ENCODE data around the gene F8. TPM values are rescaled to one million over a fixed set of nuclear protein-coding genes. Genes with fewer than 3 reads are reported as not detected.

Gene F8
- polyA plus RNA-seq, 3 donors, result 14.8 to 18.6 (median 18.2) TPM

DNA sequence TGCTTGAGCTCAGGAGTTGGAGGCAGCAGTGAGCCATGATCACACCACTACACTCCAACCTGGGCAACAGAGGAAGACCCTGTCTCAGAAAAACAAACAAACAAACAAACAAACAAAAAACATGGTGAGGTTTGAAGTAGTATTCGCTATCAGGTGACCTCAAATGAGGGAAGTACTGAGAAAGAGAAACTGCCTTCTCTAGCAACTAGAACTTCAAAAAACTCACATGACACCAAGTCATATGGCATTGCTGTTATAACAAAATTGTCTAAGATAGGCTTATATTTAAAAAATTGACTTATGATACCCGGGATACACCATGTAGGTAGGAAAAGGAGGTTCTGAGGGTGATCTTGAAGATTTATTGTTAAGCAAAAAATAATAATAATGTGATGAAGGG lies 227.5 kb downstream of the F8 start:
- no peak for DNase-seq (ENCODE audit: low read depth in 3 of 3, low spot score in 2 of 3)

DNA sequence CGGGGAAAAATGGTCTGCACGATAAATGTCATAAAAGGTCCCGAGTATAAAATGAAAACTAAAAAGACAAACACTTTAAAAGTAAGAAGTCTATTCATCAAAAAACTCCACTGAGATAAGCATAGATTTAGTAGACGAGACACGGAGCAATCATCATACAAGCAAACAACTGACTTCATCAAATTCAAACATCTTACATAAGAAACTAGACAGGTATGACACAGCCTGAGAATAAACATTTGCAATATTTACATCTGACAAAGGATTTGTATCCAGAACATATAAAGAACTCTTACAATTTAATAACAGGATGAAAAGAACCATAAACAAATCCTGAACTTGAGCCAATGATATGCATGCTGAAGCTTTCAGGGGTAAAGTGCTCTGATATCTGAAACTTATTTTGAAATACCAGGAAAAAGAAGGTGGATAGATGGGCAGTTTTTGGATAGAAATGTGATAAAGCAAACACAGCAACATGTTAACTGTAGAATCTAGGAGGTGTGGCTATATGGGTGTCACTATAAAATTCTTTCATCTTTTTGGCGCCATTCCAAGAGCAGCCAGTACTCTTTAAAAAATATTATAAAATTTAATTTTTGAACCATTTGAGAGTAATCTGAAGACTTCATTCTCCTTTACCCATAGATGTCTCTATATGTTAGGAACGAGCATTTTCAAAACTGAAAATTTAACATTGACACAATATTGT lies 229.3 kb downstream of the F8 start:
- DNase-seq (ENCODE audit: low read depth in 3 of 3, low spot score in 2 of 3), result no peak

- no peak for DNase-seq (ENCODE audit: low read depth in 3 of 3, low spot score in 2 of 3)
Measured at GRCh38 chrX:154791939-154792338, 230.6 kb downstream of the F8 start.

GRCh38 chrX:154791467-154791866 lies 231.1 kb downstream of the F8 start:
- no peak for DNase-seq (ENCODE audit: low read depth in 3 of 3, low spot score in 2 of 3)

Other genes starting within 250 kb of the F8 start
- 10 to 100 TPM; 33.2 to 40.1 (median 35.6) TPM for gene MPP1, start 217.2 kb downstream of the F8 start, polyA plus RNA-seq (ENCODE audit: insufficient read length in 3 of 3)
- not detected for gene SMIM9, start 188.1 kb downstream of the F8 start, polyA plus RNA-seq (ENCODE audit: insufficient read length in 3 of 3)
- 10 to 100 TPM in 1 of 3 donors, 1 to 10 TPM in 2; 8.4 to 18.1 (median 9.5) TPM for gene F8A1, start 136.4 kb downstream of the F8 start, polyA plus RNA-seq (ENCODE audit: insufficient read length in 3 of 3)
- gene FUNDC2, start 4.1 kb upstream of the F8 start, polyA plus RNA-seq (ENCODE audit: insufficient read length in 3 of 3), result 100 to 1,000 TPM; 135 to 146 (median 137) TPM
- 1 to 10 TPM; 6.7 to 9.3 (median 6.7) TPM for gene CMC4, start 48.4 kb upstream of the F8 start, polyA plus RNA-seq (ENCODE audit: insufficient read length in 3 of 3)
- 10 to 100 TPM; 21.4 to 27.3 (median 26.0) TPM for gene MTCP1, start 48.4 kb upstream of the F8 start, polyA plus RNA-seq (ENCODE audit: insufficient read length in 3 of 3)
- gene BRCC3, start 48.8 kb upstream of the F8 start, polyA plus RNA-seq (ENCODE audit: insufficient read length in 3 of 3), result 10 to 100 TPM; 29.5 to 30.6 (median 29.7) TPM
- 10 to 100 TPM; 86.4 to 92.1 (median 89.7) TPM for gene VBP1, start 193.7 kb upstream of the F8 start, polyA plus RNA-seq (ENCODE audit: insufficient read length in 3 of 3)
- gene RAB39B, start 241.8 kb upstream of the F8 start, polyA plus RNA-seq (ENCODE audit: insufficient read length in 3 of 3), result 1 to 10 TPM; 2.8 to 3.5 (median 3.3) TPM

Measured in right renal cortex interstitium (tissue), 3 donors.